Activated B cell treated with CpG ODN at 0.5 μM for 24 hours (primary cell): Measurements from ENCODE around the gene CRHR2. TPM values are rescaled to one million over a fixed set of nuclear protein-coding genes. Genes with fewer than 3 reads are reported as not detected.

Experiments used
- ATAC-seq: fragments of 200-7000 bp; cut with Tn5 transposase; one replicate; pipeline ENCODE4 v1.10.0; 2021; ENCODE audit warnings: low read depth, mild to moderate bottlenecking, moderate library complexity
- CTCF ChIA-PET: fragments of 350-600 bp; sonication (Branson Sonifier 250); formaldehyde crosslinking; loops from one replicate; lab custom pipeline; 2021; ENCODE audit warnings: antibody characterized with exemption; lab: Charles Lee
- POLR2A ChIA-PET: fragments of 350-600 bp; sonication (Branson Sonifier 250); formaldehyde crosslinking; loops from one replicate; lab custom pipeline; 2021; ENCODE audit warnings: antibody characterized with exemption; lab: Charles Lee
- DNase-seq: peaks from one replicate; pipeline ENCODE4 v3.0.0; 2022
- H3K27ac Mint-ChIP-seq: one replicate; pipeline ENCODE4 v1.8.0; 2020; ENCODE audit warnings: mixed read lengths
- H3K27me3 Mint-ChIP-seq: one replicate; pipeline ENCODE4 v1.8.0; 2021; ENCODE audit warnings: mixed read lengths
- H3K36me3 Mint-ChIP-seq: one replicate; pipeline ENCODE4 v1.8.0; 2021; ENCODE audit warnings: low read depth, mixed read lengths
- H3K4me1 Mint-ChIP-seq: one replicate; pipeline ENCODE4 v1.8.0; 2021; ENCODE audit warnings: mixed read lengths
- H3K4me3 Mint-ChIP-seq: one replicate; pipeline ENCODE4 v1.8.0; 2020; ENCODE audit warnings: mild to moderate bottlenecking, mixed read lengths
- H3K9me3 Mint-ChIP-seq: one replicate; pipeline ENCODE4 v1.8.0; 2020; ENCODE audit warnings: mixed read lengths
- intact Hi-C: fragments of 100-400 bp; cut with micrococcal nuclease; formaldehyde crosslinking; loops from one replicate; pipeline ENCODE4 v1.15.1; 2024
- total RNA-seq: library from RNA; stranded (reverse); gene quantifications from 2 replicates; pipeline ENCODE4 v1.2.3, GENCODE V29; 2022
- TF ChIP-seq, protein P1 (sequence below): fragments of 200-600 bp; IDR thresholded peaks from one replicate; pipeline ENCODE4 v1.8.0; 2022; ENCODE audit warnings: antibody characterized with exemption, mild to moderate bottlenecking

The CRHR2 gene
- total RNA-seq, 1 donor from 2014 or later, result not detected

DNA sequence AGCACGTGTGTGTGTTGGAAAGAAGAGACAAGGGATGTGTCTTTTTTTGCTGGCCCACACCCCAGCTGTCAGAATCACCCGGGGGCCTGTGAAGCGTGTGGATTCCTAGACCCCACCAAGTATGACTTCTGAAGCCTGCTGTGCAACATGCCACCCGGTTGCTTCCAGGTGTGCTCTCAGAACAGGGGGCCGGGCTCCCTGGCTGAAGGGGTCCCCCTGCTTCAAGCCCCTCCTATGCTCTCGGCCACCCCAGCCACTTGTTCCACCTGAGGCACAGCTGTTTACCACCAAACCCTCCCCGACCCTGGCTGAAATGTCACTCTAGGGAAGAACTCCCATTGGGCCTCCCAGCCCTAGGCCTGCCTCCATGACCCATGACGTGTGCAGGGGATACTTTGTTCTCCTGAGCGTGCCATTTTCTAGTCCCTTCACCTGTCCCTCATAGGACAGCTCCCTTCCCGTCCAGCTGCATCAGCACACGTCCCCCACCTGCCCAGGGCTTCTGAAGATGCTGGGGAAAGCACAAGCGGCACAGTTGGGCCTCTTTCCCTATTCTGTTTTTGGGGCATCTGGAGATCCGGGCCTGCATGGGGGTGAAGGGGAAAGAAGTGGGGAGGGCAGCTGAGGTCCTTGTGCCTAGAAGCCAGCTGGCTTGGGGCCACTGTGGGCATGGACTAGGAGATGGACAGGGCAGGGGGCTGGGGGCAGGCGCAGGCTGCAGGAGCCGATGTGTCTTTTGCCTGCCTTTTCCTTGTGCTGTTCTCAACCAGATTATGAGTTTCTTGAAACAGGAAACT is 33.3 kb downstream of the CRHR2 start:
- intact Hi-C loops, result no loop called here
- Mint-ChIP-seq H3K9me3 (no peaks in the 10 kb centered on the region), H3K27ac (no peak overlapping the region), H3K36me3 (peaks cover 20% of the 10 kb centered on the region), H3K4me3 (no peak overlapping the region), H3K27me3 (no peaks in the 10 kb centered on the region), H3K4me1 (no peaks in the 10 kb centered on the region)
- no peak for DNase-seq
- POLR2A ChIA-PET, result interaction anchor here (0.6 kb wide), 1 partner anchor 327 kb away, joined by 5 read pairs; no protein-coding TSS in a partner anchor
- CTCF ChIA-PET, result no interaction called here
- ATAC-seq, result no peak
- TF ChIP-seq, protein P1, sequence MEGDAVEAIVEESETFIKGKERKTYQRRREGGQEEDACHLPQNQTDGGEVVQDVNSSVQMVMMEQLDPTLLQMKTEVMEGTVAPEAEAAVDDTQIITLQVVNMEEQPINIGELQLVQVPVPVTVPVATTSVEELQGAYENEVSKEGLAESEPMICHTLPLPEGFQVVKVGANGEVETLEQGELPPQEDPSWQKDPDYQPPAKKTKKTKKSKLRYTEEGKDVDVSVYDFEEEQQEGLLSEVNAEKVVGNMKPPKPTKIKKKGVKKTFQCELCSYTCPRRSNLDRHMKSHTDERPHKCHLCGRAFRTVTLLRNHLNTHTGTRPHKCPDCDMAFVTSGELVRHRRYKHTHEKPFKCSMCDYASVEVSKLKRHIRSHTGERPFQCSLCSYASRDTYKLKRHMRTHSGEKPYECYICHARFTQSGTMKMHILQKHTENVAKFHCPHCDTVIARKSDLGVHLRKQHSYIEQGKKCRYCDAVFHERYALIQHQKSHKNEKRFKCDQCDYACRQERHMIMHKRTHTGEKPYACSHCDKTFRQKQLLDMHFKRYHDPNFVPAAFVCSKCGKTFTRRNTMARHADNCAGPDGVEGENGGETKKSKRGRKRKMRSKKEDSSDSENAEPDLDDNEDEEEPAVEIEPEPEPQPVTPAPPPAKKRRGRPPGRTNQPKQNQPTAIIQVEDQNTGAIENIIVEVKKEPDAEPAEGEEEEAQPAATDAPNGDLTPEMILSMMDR, result no peak

DNA sequence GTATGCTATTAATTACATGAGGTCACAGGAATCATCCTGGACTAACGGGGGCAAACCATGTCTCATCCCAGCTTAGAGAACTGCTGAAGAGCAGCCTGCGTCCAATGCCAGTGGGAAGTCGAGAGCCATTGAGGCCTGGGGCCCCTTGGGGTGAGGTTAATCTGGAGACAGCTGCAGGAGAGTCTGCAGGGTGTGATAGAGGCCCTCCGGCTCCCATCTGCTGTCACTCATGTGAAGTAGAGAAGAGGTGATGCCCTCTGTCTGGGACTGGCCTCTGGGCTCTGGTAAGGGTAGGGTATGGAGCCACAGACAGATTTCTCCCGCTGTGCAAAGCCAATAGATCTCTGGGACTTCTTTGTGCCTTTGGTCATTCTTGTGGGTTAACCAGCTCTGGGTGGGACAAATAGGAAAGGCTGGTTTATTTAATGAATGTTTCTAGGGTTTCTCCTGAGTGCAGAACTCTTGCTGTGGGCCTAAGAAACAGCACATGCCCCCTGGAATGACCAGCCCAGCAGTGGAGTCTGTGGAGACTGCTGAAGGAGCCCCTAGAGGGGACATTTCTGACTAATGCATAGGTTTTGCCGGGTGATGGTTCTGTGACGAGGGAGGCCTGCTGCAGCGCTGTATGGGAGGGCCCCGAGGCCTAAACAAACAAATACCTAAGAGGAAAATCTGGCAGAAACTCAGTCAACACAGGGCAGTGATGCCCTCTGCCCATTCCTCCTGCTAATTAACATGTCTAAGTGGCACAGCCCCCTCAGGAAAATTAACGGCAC is 34.5 kb downstream of the CRHR2 start:
- intact Hi-C loops, result no loop called here
- ChIA-PET CTCF (no interaction called here), POLR2A (no interaction called here)
- TF ChIP-seq, protein P1, result no peak
- Mint-ChIP-seq H3K9me3 (no peaks in the 10 kb centered on the region), H3K4me1 (no peaks in the 10 kb centered on the region), H3K36me3 (peaks cover 28% of the 10 kb centered on the region), H3K27ac (no peak overlapping the region), H3K27me3 (no peaks in the 10 kb centered on the region), H3K4me3 (no peak overlapping the region)
- ATAC-seq (no peak), DNase-seq (no peak)

DNA sequence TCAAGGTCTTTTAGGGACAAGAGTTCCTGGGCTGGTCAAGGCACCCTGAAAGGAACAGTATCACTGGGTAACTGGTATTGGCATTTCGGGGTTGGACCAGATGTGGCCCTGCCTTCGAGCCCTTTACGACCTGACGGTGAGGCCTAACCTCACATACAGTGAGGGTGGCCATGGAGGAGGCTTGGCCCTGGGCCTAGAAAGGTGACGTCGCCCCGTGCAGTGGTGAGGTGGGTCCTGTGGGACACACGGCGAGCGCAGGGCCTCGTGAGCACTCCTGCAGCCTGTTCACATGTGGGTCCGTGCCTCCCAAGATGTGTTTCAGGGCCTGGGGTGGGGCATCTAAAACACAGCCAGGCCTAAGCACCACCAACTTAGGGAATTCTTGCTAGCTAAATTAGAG is 36.1 kb downstream of the CRHR2 start:
- ChIA-PET POLR2A (no interaction called here), CTCF (no interaction called here)
- DNase-seq (no peak), ATAC-seq (no peak)
- no peak overlapping the region for H3K4me3 Mint-ChIP-seq
- no peaks in the 10 kb centered on the region for H3K9me3 Mint-ChIP-seq
- H3K4me1 Mint-ChIP-seq, result no peaks in the 10 kb centered on the region
- TF ChIP-seq, protein P1, result no peak
- intact Hi-C loops, result no loop called here
- peaks cover 32% of the 10 kb centered on the region for H3K36me3 Mint-ChIP-seq
- H3K27me3 Mint-ChIP-seq, result no peaks in the 10 kb centered on the region
- H3K27ac Mint-ChIP-seq, result no peak overlapping the region

DNA sequence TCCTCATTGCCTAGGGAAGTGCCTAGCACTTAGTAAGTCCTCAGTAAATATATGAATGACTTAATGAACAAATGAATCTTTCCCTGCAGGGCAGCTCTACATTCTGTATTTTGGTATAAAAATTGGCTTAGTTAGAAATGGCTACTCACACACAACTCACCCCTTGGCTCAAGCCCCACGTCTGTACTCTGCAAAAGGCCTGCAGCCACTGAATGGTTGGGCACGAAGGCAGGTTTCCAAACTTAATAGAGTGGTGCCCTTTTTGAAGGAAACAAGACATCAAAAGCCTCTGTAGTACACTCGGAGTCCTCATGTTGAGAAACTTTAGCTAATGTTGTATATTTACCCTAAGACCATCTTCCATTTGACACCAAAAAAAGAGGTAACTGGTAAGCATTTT is 36.6 kb downstream of the CRHR2 start:
- TF ChIP-seq, protein P1, result no peak
- intact Hi-C loops, result no loop called here
- Mint-ChIP-seq H3K4me1 (no peaks in the 10 kb centered on the region), H3K4me3 (no peak overlapping the region), H3K27ac (no peak overlapping the region), H3K9me3 (no peaks in the 10 kb centered on the region), H3K27me3 (no peaks in the 10 kb centered on the region), H3K36me3 (peaks cover 32% of the 10 kb centered on the region)
- ATAC-seq (no peak), DNase-seq (no peak)
- POLR2A ChIA-PET, result no interaction called here
- CTCF ChIA-PET, result no interaction called here

GRCh38 chr7:30644286-30644955 is 37.8 kb downstream of the CRHR2 start:
- Mint-ChIP-seq H3K27ac (no peak overlapping the region), H3K4me3 (no peak overlapping the region), H3K27me3 (no peaks in the 10 kb centered on the region), H3K9me3 (no peaks in the 10 kb centered on the region), H3K4me1 (no peaks in the 10 kb centered on the region), H3K36me3 (peaks cover 35% of the 10 kb centered on the region)
- TF ChIP-seq, protein P1, result no peak
- intact Hi-C loops, result no loop called here
- CTCF ChIA-PET, result no interaction called here
- DNase-seq, result no peak
- ATAC-seq, result no peak
- POLR2A ChIA-PET, result no interaction called here
